C1 segment of cervical spinal cord (tissue), 14 donors: Measurements from ENCODE around the gene ADGRF3.
"Not testable (repeated sequence)": the region's sequence is repeated elsewhere in the genome, so short reads cannot be mapped to it uniquely, and the experiment has no call there.

Source experiments
- DNase-seq, 14 donors: peaks; one replicate each; lab custom pipeline; 2025; lab: John Stamatoyannopoulos, UW

The ADGRF3 gene

DNA sequence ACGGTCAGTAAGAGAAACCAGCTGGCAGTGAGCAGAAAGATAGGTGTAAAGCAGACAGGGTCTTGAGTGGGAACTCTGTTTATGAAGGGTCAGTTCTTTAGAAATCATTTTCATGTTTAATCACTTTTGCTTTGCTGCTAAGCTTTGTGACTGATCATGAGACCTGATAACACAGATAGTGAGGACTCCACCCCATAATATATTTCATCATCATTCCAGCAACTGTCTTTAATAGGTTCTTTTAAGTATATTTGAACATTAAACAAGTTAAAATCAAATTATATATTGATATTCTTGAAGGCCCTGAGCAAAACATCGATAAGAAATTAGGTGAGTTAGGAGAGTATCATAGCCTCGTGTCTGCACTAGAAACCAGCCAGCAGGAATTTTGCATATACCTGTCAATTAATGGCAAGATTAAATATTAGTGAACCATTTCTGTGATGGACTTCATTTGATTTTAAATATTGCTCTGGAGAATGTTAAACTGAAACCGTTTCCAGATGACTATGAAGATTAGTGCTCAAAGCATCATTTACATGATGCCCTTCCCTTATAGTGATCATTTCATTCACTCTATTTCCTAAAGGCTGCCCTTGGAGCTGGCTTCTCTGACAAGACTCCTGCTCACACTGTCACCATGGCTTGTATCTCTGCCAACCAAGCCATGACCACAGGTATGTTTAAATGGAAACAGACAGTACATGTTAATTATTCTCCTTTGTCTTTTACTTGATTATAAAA, 69.9 kb downstream of the ADGRF3 start:
- DNase-seq: no peak

- DNase-seq: peak in 4 of 14 donors; percentile 3 to 17 (median 7)
These were observed 72.5 kb downstream of the ADGRF3 start for GRCh38 chr2:26274058-26274613.

- no peak for DNase-seq
These were observed 73.1 kb downstream of the ADGRF3 start for GRCh38 chr2:26273501-26273900.

- no peak for DNase-seq
These were observed 76.2 kb downstream of the ADGRF3 start for GRCh38 chr2:26270373-26270772.

DNA sequence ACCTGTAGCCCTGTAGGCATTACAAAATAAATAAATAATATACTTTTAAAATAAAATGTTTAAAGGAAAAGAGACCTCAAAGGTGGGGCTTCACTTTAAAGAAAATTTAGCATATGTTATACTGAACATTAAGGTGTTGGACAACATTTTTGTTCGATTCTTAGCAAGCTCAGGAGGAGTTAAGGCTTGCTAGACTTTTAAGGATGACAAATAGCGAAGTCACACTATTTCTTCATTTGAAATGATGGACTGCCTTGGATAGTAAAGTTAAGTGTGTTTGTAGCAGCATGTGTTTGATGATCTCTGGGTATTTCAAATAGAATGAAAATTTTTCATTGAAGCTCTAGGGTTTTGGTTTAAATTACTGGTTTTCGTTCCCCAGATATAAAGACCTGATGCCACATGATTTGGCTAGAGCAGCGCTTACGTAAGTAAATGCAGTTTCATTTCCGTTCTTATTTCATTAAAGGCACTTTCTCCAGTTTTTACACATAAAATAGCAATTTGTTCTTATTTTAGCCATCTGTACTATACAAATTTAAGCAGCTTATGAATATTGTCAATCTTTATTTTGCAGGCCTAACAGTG, 76.9 kb downstream of the ADGRF3 start:
- no peak for DNase-seq

- DNase-seq: not testable (repeated sequence)
These were observed 77.8 kb downstream of the ADGRF3 start for GRCh38 chr2:26268670-26269385.

DNA sequence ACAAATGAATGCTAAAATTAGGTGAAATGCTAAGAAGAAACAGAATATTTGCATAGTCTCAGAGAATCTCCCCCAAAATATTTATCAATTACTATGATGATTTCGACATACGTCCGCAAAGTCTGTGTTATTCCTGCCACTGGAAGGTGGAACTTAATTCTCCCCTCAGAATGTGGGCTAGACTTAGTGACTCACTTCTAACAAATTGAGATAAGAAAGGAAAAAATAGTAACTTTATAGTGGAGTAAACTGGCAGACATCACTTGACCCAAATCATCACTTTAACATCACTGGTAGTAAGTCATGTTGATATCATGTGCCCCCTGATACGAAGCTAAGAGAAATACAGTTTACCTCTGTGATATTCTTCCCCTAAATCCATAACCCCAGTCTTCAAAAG, 78.4 kb downstream of the ADGRF3 start:
- no peak for DNase-seq

GRCh38 chr2:26258836-26259235, 87.8 kb downstream of the ADGRF3 start:
- not testable (repeated sequence) for DNase-seq
